Activated naive CD4-positive, alpha-beta T cell treated with anti-CD3 and anti-CD28 coated beads, Interleukin-2, amount 10 ng/mL, durations not matched to agents 7 days and 5 days (primary cell): ENCODE measurements around the gene GLCCI1.
"Not testable (repeated sequence)": the region's sequence is repeated elsewhere in the genome, so short reads cannot be mapped to it uniquely, and the experiment has no call there.

Source experiments
- CTCF ChIA-PET: fragments of 350-600 bp; sonication (Branson Sonifier 250); formaldehyde crosslinking; loops from one replicate; lab custom pipeline; 2021; ENCODE audit warnings: antibody characterized with exemption; lab: Charles Lee
- DNase-seq: peaks from one replicate; pipeline ENCODE4 v3.0.0-alpha.2; 2020
- H3K27ac Mint-ChIP-seq: one replicate; pipeline ENCODE4 v1.8.0; 2021; ENCODE audit warnings: mild to moderate bottlenecking, moderate library complexity, mixed read lengths
- H3K27me3 Mint-ChIP-seq: one replicate; pipeline ENCODE4 v1.8.0; 2021; ENCODE audit warnings: mild to moderate bottlenecking, mixed read lengths
- H3K36me3 Mint-ChIP-seq: one replicate; pipeline ENCODE4 v1.8.0; 2021; ENCODE audit warnings: mixed read lengths
- H3K4me1 Mint-ChIP-seq: one replicate; pipeline ENCODE4 v1.8.0; 2021; ENCODE audit warnings: mixed read lengths
- H3K4me3 Mint-ChIP-seq: one replicate; pipeline ENCODE4 v1.8.0; 2021; ENCODE audit warnings: mild to moderate bottlenecking, moderate library complexity, mixed read lengths
- H3K9me3 Mint-ChIP-seq: one replicate; pipeline ENCODE4 v1.8.0; 2021; ENCODE audit warnings: mixed read lengths

GLCCI1 gene

GRCh38 chr7:8086239-8086638, 117.6 kb downstream of the GLCCI1 start:
- Mint-ChIP-seq H3K27me3 (no peaks in the 10 kb centered on the region), H3K36me3 (peaks cover 25% of the 10 kb centered on the region), H3K4me3 (no peak overlapping the region), H3K4me1 (no peaks in the 10 kb centered on the region), H3K9me3 (no peaks in the 10 kb centered on the region), H3K27ac (no peak overlapping the region)
- CTCF ChIA-PET: interaction anchor here (0.8 kb wide), 1 partner anchor 405 kb away, joined by 3 read pairs; no protein-coding TSS in a partner anchor
- DNase-seq: no peak

GRCh38 chr7:8089036-8089780, 120.6 kb downstream of the GLCCI1 start:
- no peaks in the 10 kb centered on the region for H3K4me1 Mint-ChIP-seq
- H3K27me3 Mint-ChIP-seq: no peaks in the 10 kb centered on the region
- CTCF ChIA-PET: interaction anchor here (1.4 kb wide), 1 partner anchor 101 kb away, joined by 5 read pairs; no protein-coding TSS in a partner anchor
- DNase-seq: no peak
- no peaks in the 10 kb centered on the region for H3K9me3 Mint-ChIP-seq
- no peak overlapping the region for H3K27ac Mint-ChIP-seq
- no peak overlapping the region for H3K4me3 Mint-ChIP-seq
- H3K36me3 Mint-ChIP-seq: peaks cover 22% of the 10 kb centered on the region

- H3K9me3 Mint-ChIP-seq: peaks cover 4% of the 10 kb centered on the region
These were observed 123.5 kb downstream of the GLCCI1 start for GRCh38 chr7:8092140-8092539.

GRCh38 chr7:8094164-8095140, 125.9 kb downstream of the GLCCI1 start:
- CTCF ChIA-PET: no interaction called here
- Mint-ChIP-seq H3K4me3 (no peak overlapping the region), H3K4me1 (no peaks in the 10 kb centered on the region), H3K36me3 (peaks cover 10% of the 10 kb centered on the region), H3K9me3 (peaks cover 4% of the 10 kb centered on the region), H3K27ac (no peak overlapping the region), H3K27me3 (no peaks in the 10 kb centered on the region)
- no peak for DNase-seq

More at GRCh38 chr7:8092140-8092539, 123.5 kb downstream of the GLCCI1 start:
- no peak overlapping the region for H3K27ac Mint-ChIP-seq
- H3K36me3 Mint-ChIP-seq: peaks cover 11% of the 10 kb centered on the region
- no peaks in the 10 kb centered on the region for H3K27me3 Mint-ChIP-seq
- H3K4me3 Mint-ChIP-seq: no peak overlapping the region
- CTCF ChIA-PET: interaction anchor here (0.9 to 1.2 kb wide), 2 partner anchors 9 to 119 kb away, joined by 3 to 4 read pairs; no protein-coding TSS in a partner anchor
- H3K4me1 Mint-ChIP-seq: no peaks in the 10 kb centered on the region
- no peak for DNase-seq

GRCh38 chr7:8101292-8101691, 132.7 kb downstream of the GLCCI1 start:
- Mint-ChIP-seq H3K9me3 (peaks cover 11% of the 10 kb centered on the region), H3K4me1 (peaks cover 14% of the 10 kb centered on the region), H3K36me3 (peaks cover 11% of the 10 kb centered on the region)
- H3K27me3 Mint-ChIP-seq, DNase-seq, H3K4me3 Mint-ChIP-seq, H3K27ac Mint-ChIP-seq, CTCF ChIA-PET: not testable (repeated sequence)

GRCh38 chr7:8103282-8103681, 134.7 kb downstream of the GLCCI1 start:
- Mint-ChIP-seq H3K4me3 (no peak overlapping the region), H3K27me3 (no peaks in the 10 kb centered on the region), H3K27ac (no peak overlapping the region), H3K36me3 (peaks cover 7% of the 10 kb centered on the region), H3K4me1 (peaks cover 15% of the 10 kb centered on the region), H3K9me3 (peaks cover 11% of the 10 kb centered on the region)
- CTCF ChIA-PET: interaction anchor here (1.2 kb wide), 1 partner anchor 23 kb away, joined by 3 read pairs; no protein-coding TSS in a partner anchor
- no peak for DNase-seq

GRCh38 chr7:8105449-8106095, 137.0 kb downstream of the GLCCI1 start:
- Mint-ChIP-seq H3K9me3 (peaks cover 10% of the 10 kb centered on the region), H3K27me3 (peaks cover 3% of the 10 kb centered on the region), H3K4me1 (peaks cover 15% of the 10 kb centered on the region), H3K36me3 (peaks cover 6% of the 10 kb centered on the region), H3K27ac (no peak overlapping the region), H3K4me3 (no peak overlapping the region)
- no peak for DNase-seq
- CTCF ChIA-PET: no interaction called here

- CTCF ChIA-PET: interaction anchor here (1.0 kb wide), 1 partner anchor 50 kb away, joined by 3 read pairs; no protein-coding TSS in a partner anchor
- peaks cover 3% of the 10 kb centered on the region for H3K27me3 Mint-ChIP-seq
- DNase-seq: no peak
- H3K4me3 Mint-ChIP-seq: no peak overlapping the region
- H3K27ac Mint-ChIP-seq: no peak overlapping the region
- peaks cover 2% of the 10 kb centered on the region for H3K9me3 Mint-ChIP-seq
- H3K4me1 Mint-ChIP-seq: peaks cover 22% of the 10 kb centered on the region
- peaks cover 8% of the 10 kb centered on the region for H3K36me3 Mint-ChIP-seq
These were observed 140.8 kb downstream of the GLCCI1 start for GRCh38 chr7:8109196-8110022.

GRCh38 chr7:8111282-8111960, 142.8 kb downstream of the GLCCI1 start:
- H3K27ac Mint-ChIP-seq: no peak overlapping the region
- DNase-seq: no peak
- H3K27me3 Mint-ChIP-seq: peaks cover 3% of the 10 kb centered on the region
- H3K9me3 Mint-ChIP-seq: peaks cover 2% of the 10 kb centered on the region
- H3K4me3 Mint-ChIP-seq: no peak overlapping the region
- H3K36me3 Mint-ChIP-seq: peaks cover 12% of the 10 kb centered on the region
- CTCF ChIA-PET: interaction anchor here (1.9 kb wide), 1 partner anchor 76 kb away, joined by 3 read pairs; no protein-coding TSS in a partner anchor
- H3K4me1 Mint-ChIP-seq: peaks cover 26% of the 10 kb centered on the region

GRCh38 chr7:8112685-8113084, 144.1 kb downstream of the GLCCI1 start:
- Mint-ChIP-seq H3K4me1 (peaks cover 26% of the 10 kb centered on the region), H3K27me3 (peaks cover 3% of the 10 kb centered on the region), H3K4me3 (no peak overlapping the region), H3K9me3 (peaks cover 2% of the 10 kb centered on the region), H3K27ac (no peak overlapping the region), H3K36me3 (peaks cover 12% of the 10 kb centered on the region)
- CTCF ChIA-PET: no interaction called here
- DNase-seq: no peak

GRCh38 chr7:8113184-8113583, 144.6 kb downstream of the GLCCI1 start:
- CTCF ChIA-PET: no interaction called here
- Mint-ChIP-seq H3K4me3 (no peak overlapping the region), H3K4me1 (peaks cover 26% of the 10 kb centered on the region), H3K9me3 (peaks cover 2% of the 10 kb centered on the region), H3K27me3 (peaks cover 3% of the 10 kb centered on the region), H3K36me3 (peaks cover 12% of the 10 kb centered on the region), H3K27ac (no peak overlapping the region)
- DNase-seq: no peak

GRCh38 chr7:8114175-8114574, 145.6 kb downstream of the GLCCI1 start:
- peaks cover 3% of the 10 kb centered on the region for H3K27me3 Mint-ChIP-seq
- CTCF ChIA-PET: interaction anchor here (1.4 to 1.7 kb wide), 2 partner anchors 11 to 79 kb away, joined by 4 read pairs; no protein-coding TSS in a partner anchor
- peaks cover 12% of the 10 kb centered on the region for H3K36me3 Mint-ChIP-seq
- no peak overlapping the region for H3K27ac Mint-ChIP-seq
- peaks cover 26% of the 10 kb centered on the region for H3K4me1 Mint-ChIP-seq
- H3K4me3 Mint-ChIP-seq: no peak overlapping the region
- DNase-seq: no peak
- H3K9me3 Mint-ChIP-seq: peaks cover 2% of the 10 kb centered on the region
